CD4-positive, alpha-beta T cell treated with Interleukin-4 for 4 hours (primary cell): ENCODE measurements around the gene PDILT.
"Not testable (repeated sequence)": the region's sequence is repeated elsewhere in the genome, so short reads cannot be mapped to it uniquely, and the experiment has no call there.

Experiments used
- DNase-seq: peaks from one replicate; pipeline ENCODE4 v3.0.0-alpha.2; 2020

The PDILT gene

GRCh38 chr16:20404637-20405036 lies at the start of gene PDILT:
PDILT (minus strand) TSS chr16:20404737; CDS start chr16:20399300, 5,437 bp downstream.
- no peak for DNase-seq

- not testable (repeated sequence) for DNase-seq
These were observed 49.1 kb upstream of the PDILT start for GRCh38 chr16:20453633-20454032.

GRCh38 chr16:20451364-20451763 lies 46.8 kb upstream of the PDILT start, which contains the start of gene ACSM2A:
ACSM2A (plus strand) TSS chr16:20451521; CDS start chr16:20460115, 8,594 bp downstream.
- DNase-seq: not testable (repeated sequence)

- DNase-seq: not testable (repeated sequence)
These were observed 42.3 kb upstream of the PDILT start for GRCh38 chr16:20446652-20447393.

GRCh38 chr16:20441859-20442258 lies 37.3 kb upstream of the PDILT start:
- DNase-seq: not testable (repeated sequence)

GRCh38 chr16:20441191-20441590 lies 36.7 kb upstream of the PDILT start:
- DNase-seq: no peak

GRCh38 chr16:20440731-20441130 lies 36.2 kb upstream of the PDILT start:
- not testable (repeated sequence) for DNase-seq

- not testable (repeated sequence) for DNase-seq
These were observed 35.3 kb upstream of the PDILT start for GRCh38 chr16:20439820-20440231.

- not testable (repeated sequence) for DNase-seq
These were observed 34.4 kb upstream of the PDILT start for GRCh38 chr16:20438950-20439349.

- no peak for DNase-seq
These were observed 26.4 kb upstream of the PDILT start for GRCh38 chr16:20430948-20431347.

GRCh38 chr16:20430480-20430879 lies 25.9 kb upstream of the PDILT start:
- DNase-seq: not testable (repeated sequence)

GRCh38 chr16:20429499-20429898 lies 25.0 kb upstream of the PDILT start:
- not testable (repeated sequence) for DNase-seq

GRCh38 chr16:20427401-20427797 lies 22.9 kb upstream of the PDILT start:
- DNase-seq: not testable (repeated sequence)

GRCh38 chr16:20424129-20424866 lies 19.8 kb upstream of the PDILT start:
- DNase-seq: no peak

- DNase-seq: not testable (repeated sequence)
These were observed 19.2 kb upstream of the PDILT start for GRCh38 chr16:20423772-20424128.

- not testable (repeated sequence) for DNase-seq
These were observed 17.2 kb upstream of the PDILT start for GRCh38 chr16:20421748-20422147.

GRCh38 chr16:20419093-20419492 lies 14.6 kb upstream of the PDILT start:
- DNase-seq: not testable (repeated sequence)

GRCh38 chr16:20415541-20415940 lies 11.0 kb upstream of the PDILT start:
- DNase-seq: no peak

- DNase-seq: no peak
These were observed 6.5 kb upstream of the PDILT start for GRCh38 chr16:20411055-20411454.

- no peak for DNase-seq
These were observed 5.7 kb upstream of the PDILT start for GRCh38 chr16:20410121-20410723.

GRCh38 chr16:20409398-20410120 lies 5.0 kb upstream of the PDILT start, which contains the start of gene ACSM5:
ACSM5 (plus strand) TSS chr16:20409534; CDS start chr16:20411485, 1,951 bp downstream.
- no peak for DNase-seq

GRCh38 chr16:20402651-20403050 lies 1.9 kb downstream of the PDILT start:
- no peak for DNase-seq
